AG04450 (cell line): ENCODE results near the gene MSH5. TPM values are rescaled to one million over a fixed set of nuclear protein-coding genes. Genes with fewer than 3 reads are reported as not detected.

Experiments
- CTCF ChIA-PET: fragments of 300-600, 350-600 bp; formaldehyde crosslinking; extraction: SDS; loops from one replicate; lab custom pipeline; 2022; ENCODE audit warnings: antibody characterized with exemption, inconsistent platforms; lab: Charles Lee
- POLR2A ChIA-PET: fragments of 350-600 bp; formaldehyde crosslinking; extraction: SDS; loops from one replicate; lab custom pipeline; 2021; ENCODE audit warnings: antibody characterized with exemption, inconsistent platforms; lab: Yijun Ruan, JAX
- DNase-seq: peaks from one replicate; pipeline ENCODE4 v3.0.0-alpha.2; 2011; ENCODE audit warnings: low read depth, low spot score
- H3K27ac ChIP-seq: one replicate; pipeline ENCODE4 v1.5.1; 2012; ENCODE audit warnings: low read depth, low read length, control low read depth
- H3K27me3 ChIP-seq: one replicate; pipeline ENCODE4 v1.6.0; 2012; ENCODE audit warnings: low read length; ENCODE audit not compliant: control insufficient read depth, insufficient read depth
- H3K4me3 ChIP-seq: 2 replicates; pipeline ENCODE4 v1.5.1; 2011; ENCODE audit warnings: mild to moderate bottlenecking, low read depth, low read length, control low read depth
- H3K9me3 ChIP-seq: 2 replicates; pipeline ENCODE4 v1.5.1; 2012; ENCODE audit warnings: low read length; ENCODE audit not compliant: control insufficient read depth, insufficient read depth
- CTCF ChIP-seq: IDR thresholded peaks from 2 replicates; pipeline ENCODE4 v1.5.1; 2011; ENCODE audit warnings: low read depth, low read length, control low read depth, inconsistent platforms
- polyA plus RNA-seq: library from polyadenylated mRNA; depleted of rRNA; stranded (reverse); fragments of >200 nt; gene quantifications from 2 replicates; pipeline ENCODE4 v1.2.3, GENCODE V29; 2011

MSH5 gene
- polyA plus RNA-seq, 1 experiment, result 6.4 TPM

GRCh38 chr6:31715022-31715958, 24.5 kb upstream of the MSH5 start, which contains the start of gene LY6G6D:
LY6G6D (plus strand) TSS chr6:31715348; CDS start chr6:31715356, 8 bp downstream.
- no peak for DNase-seq
- no peak for TF ChIP-seq CTCF
- Histone ChIP-seq H3K4me3 (no peak within 1 kb of the TSS), H3K27me3 (peaks cover 37% of the 10 kb centered on the region), H3K9me3 (no peaks in the 10 kb centered on the region), H3K27ac (no peak within 1 kb of the TSS)
- ChIA-PET POLR2A (interaction anchor here (0.6 kb wide), 2 partner anchors 78 to 112 kb away, joined by 4 to 5 read pairs; partner anchors contain the start of gene HSPA1B), CTCF (interaction anchor here (1.0 to 1.4 kb wide), 3 partner anchors 14 to 81 kb away, joined by 3 to 4 read pairs (median 3); partner anchors contain the start of gene VARS1)

- no peak overlapping the region for H3K27ac ChIP-seq
- TF ChIP-seq CTCF, result no peak
- no peaks in the 10 kb centered on the region for H3K9me3 ChIP-seq
- POLR2A ChIA-PET, result no interaction called here
- CTCF ChIA-PET, result no interaction called here
- DNase-seq, result no peak
- peaks cover 25% of the 10 kb centered on the region for H3K27me3 ChIP-seq
- no peak overlapping the region for H3K4me3 ChIP-seq
Observed at GRCh38 chr6:31717499-31718222, 22.1 kb upstream of the MSH5 start.

- H3K4me3 ChIP-seq, result no peak overlapping the region
- no peak overlapping the region for H3K27ac ChIP-seq
- POLR2A ChIA-PET, result no interaction called here
- DNase-seq, result no peak
- H3K9me3 ChIP-seq, result no peaks in the 10 kb centered on the region
- no peak for TF ChIP-seq CTCF
- peaks cover 25% of the 10 kb centered on the region for H3K27me3 ChIP-seq
- CTCF ChIA-PET, result no interaction called here
Observed at GRCh38 chr6:31718265-31718664, 21.5 kb upstream of the MSH5 start.

GRCh38 chr6:31719001-31719400, 20.8 kb upstream of the MSH5 start:
- no peak for DNase-seq
- TF ChIP-seq CTCF, result no peak
- CTCF ChIA-PET, result no interaction called here
- Histone ChIP-seq H3K9me3 (no peaks in the 10 kb centered on the region; the same call in 1 of the 2 replicates), H3K27me3 (peaks cover 22% of the 10 kb centered on the region), H3K27ac (no peak overlapping the region), H3K4me3 (no peak overlapping the region)
- POLR2A ChIA-PET, result no interaction called here
